Mesenchymal stem cell (in vitro differentiated cells and primary cell): ENCODE measurements around the gene KRTAP9-6.
A peak's percentile ranks its signal among the peaks of the same experiment; 100 is the strongest.

ENCODE experiments used
- DNase-seq: peaks from one replicate; pipeline ENCODE4 v3.0.0-alpha.2; 2013
- H2AFZ ChIP-seq: one replicate; pipeline ENCODE4 v1.6.1; 2013; ENCODE audit warnings: low read depth, mild to moderate bottlenecking, control low read depth, inconsistent platforms, low read length, moderate library complexity
- H2AK5ac ChIP-seq: 2 replicates; pipeline ENCODE4 v1.6.1; 2013; ENCODE audit warnings: low read length, moderate library complexity, mild to moderate bottlenecking, inconsistent platforms; ENCODE audit not compliant: severe bottlenecking
- H2BK120ac ChIP-seq: one replicate; pipeline ENCODE4 v1.6.1; 2013; ENCODE audit warnings: low read depth, mild to moderate bottlenecking, inconsistent platforms, low read length, moderate library complexity
- H2BK12ac ChIP-seq, 2 experiments: one replicate each; pipeline ENCODE4 v1.6.1; 2013; ENCODE audit warnings: inconsistent platforms in 2 of 2, low read length in 2 of 2, mild to moderate bottlenecking in 2 of 2, moderate library complexity in 2 of 2, control low read depth in 1 of 2
- H2BK15ac ChIP-seq: one replicate; pipeline ENCODE4 v1.6.1; 2013; ENCODE audit warnings: mild to moderate bottlenecking, low read depth, inconsistent platforms; ENCODE audit not compliant: poor library complexity, severe bottlenecking
- H2BK5ac ChIP-seq: 2 replicates; pipeline ENCODE4 v1.6.1; 2013; ENCODE audit warnings: low read depth, mild to moderate bottlenecking, low read length, control low read depth, inconsistent platforms; ENCODE audit not compliant: poor library complexity, severe bottlenecking
- H3K14ac ChIP-seq, 2 experiments: one replicate each; pipeline ENCODE4 v1.6.1; 2013; ENCODE audit warnings: inconsistent platforms in 2 of 2, low read length in 2 of 2, control low read depth in 1 of 2, mild to moderate bottlenecking in 1 of 2, moderate library complexity in 1 of 2
- H3K18ac ChIP-seq, 2 experiments: one replicate each; pipeline ENCODE4 v1.6.1; 2013; ENCODE audit warnings: inconsistent platforms in 2 of 2, low read length in 2 of 2, control low read depth in 1 of 2, low read depth in 1 of 2, mild to moderate bottlenecking in 1 of 2
- H3K23ac ChIP-seq, 2 experiments: one replicate each; pipeline ENCODE4 v1.6.1; 2013; ENCODE audit warnings: inconsistent platforms in 2 of 2, low read length in 2 of 2, mild to moderate bottlenecking in 2 of 2, moderate library complexity in 2 of 2, control low read depth in 1 of 2
- H3K27ac ChIP-seq: 2 replicates; pipeline ENCODE4 v1.5.1; 2013; ENCODE audit warnings: mild to moderate bottlenecking, moderate library complexity, low read length, control low read depth, inconsistent platforms; ENCODE audit not compliant: poor library complexity, severe bottlenecking
- H3K27me3 ChIP-seq, 2 experiments: 2 replicates each; pipeline versions ENCODE4 v1.6.1 to v1.7.0; 2013; ENCODE audit warnings: low read length in 2 of 2, mild to moderate bottlenecking in 2 of 2, moderate library complexity in 2 of 2, control low read depth in 1 of 2, inconsistent platforms in 1 of 2; ENCODE audit not compliant: control insufficient read depth in 1 of 2, insufficient read depth in 1 of 2
- H3K36me3 ChIP-seq, 2 experiments: 2 replicates each; pipeline versions ENCODE4 v1.6.1 to v1.7.0; 2013; ENCODE audit warnings: low read length in 2 of 2, control low read depth in 1 of 2, inconsistent platforms in 1 of 2, low read depth in 1 of 2, mild to moderate bottlenecking in 1 of 2; ENCODE audit not compliant: insufficient read depth in 2 of 2, control insufficient read depth in 1 of 2
- H3K4ac ChIP-seq, 2 experiments: one replicate each; pipeline ENCODE4 v1.6.1; 2013; ENCODE audit warnings: inconsistent platforms in 2 of 2, low read length in 2 of 2, mild to moderate bottlenecking in 2 of 2, moderate library complexity in 2 of 2, control low read depth in 1 of 2, low read depth in 1 of 2
- H3K4me1 ChIP-seq: 2 replicates; pipeline ENCODE4 v1.6.1; 2013; ENCODE audit warnings: low read depth, low read length, control low read depth; ENCODE audit not compliant: control insufficient read depth, insufficient read depth
- H3K4me2 ChIP-seq: 2 replicates; pipeline ENCODE4 v1.6.1; 2013; ENCODE audit warnings: low read length, mild to moderate bottlenecking, inconsistent platforms; ENCODE audit not compliant: poor library complexity, severe bottlenecking
- H3K4me3 ChIP-seq, 2 experiments: 2 replicates each; pipeline versions ENCODE4 v1.5.1 to v1.7.0; 2013; ENCODE audit warnings: low read length in 2 of 2, mild to moderate bottlenecking in 2 of 2, control low read depth in 1 of 2, low read depth in 1 of 2; ENCODE audit not compliant: insufficient read depth in 1 of 2
- H3K79me1 ChIP-seq: replicated peaks from 2 replicates; pipeline ENCODE4 v1.6.1; 2013; ENCODE audit warnings: mild to moderate bottlenecking, control low read depth, low read length, inconsistent platforms; ENCODE audit not compliant: poor library complexity, severe bottlenecking
- H3K9ac ChIP-seq: 2 replicates; pipeline ENCODE4 v1.7.0; 2013; ENCODE audit warnings: mild to moderate bottlenecking, low read length, moderate library complexity
- H3K9me3 ChIP-seq: 2 replicates; pipeline ENCODE4 v1.7.0; 2013; ENCODE audit warnings: mild to moderate bottlenecking, low read length; ENCODE audit not compliant: control insufficient read depth
- H4K8ac ChIP-seq: one replicate; pipeline ENCODE4 v1.6.1; 2013; ENCODE audit warnings: inconsistent platforms, mild to moderate bottlenecking, low read length, moderate library complexity
- H4K91ac ChIP-seq: one replicate; pipeline ENCODE4 v1.6.1; 2013; ENCODE audit warnings: mild to moderate bottlenecking, low read length, inconsistent platforms
- WGBS: methylation state at CpG from one replicate; pipeline ENCODE4 v1.1.7; 2013; ENCODE audit warnings: mixed read lengths; 5-methylcytosine and 5-hydroxymethylcytosine counted together

KRTAP9-6 gene

GRCh38 chr17:41296846-41297245, 31.7 kb downstream of the KRTAP9-6 start:
- no peak overlapping the region for H3K4ac ChIP-seq
- WGBS = 100% methylated on average over 1 of the region's 1 CpG

GRCh38 chr17:41298458-41299135, 33.4 kb downstream of the KRTAP9-6 start:
- 78% methylated on average over 15 of the region's 20 CpGs for WGBS
- no peak for DNase-seq
- Histone ChIP-seq H3K27ac (no peak overlapping the region), H3K4me1 (no peaks in the 10 kb centered on the region), H2AFZ (no peak overlapping the region), H2BK12ac (no peak overlapping the region), H3K14ac (no peak overlapping the region), H2AK5ac (no peak overlapping the region), H3K9ac (no peak overlapping the region), H3K36me3 (no peaks in the 10 kb centered on the region), H4K91ac (no peak overlapping the region), H3K4me2 (no peak overlapping the region), H3K18ac (no peak overlapping the region), H4K8ac (no peak overlapping the region), H3K4ac (no peak overlapping the region), H3K23ac (no peak overlapping the region), H2BK120ac (no peak overlapping the region), H3K4me3 (no peak overlapping the region), H3K79me1 (no peaks in the 10 kb centered on the region), H2BK5ac (no peak overlapping the region), H3K9me3 (no peaks in the 10 kb centered on the region), H2BK15ac (no peak overlapping the region), H3K27me3 (no peaks in the 10 kb centered on the region)

More at GRCh38 chr17:41296846-41297245, 31.7 kb downstream of the KRTAP9-6 start:
- H3K14ac ChIP-seq = no peak overlapping the region
- H3K4me3 ChIP-seq = no peak overlapping the region
- no peak overlapping the region for H4K8ac ChIP-seq
- no peaks in the 10 kb centered on the region for H3K9me3 ChIP-seq
- H2AFZ ChIP-seq = no peak overlapping the region
- no peaks in the 10 kb centered on the region for H3K27me3 ChIP-seq
- no peak overlapping the region for H2BK15ac ChIP-seq
- H4K91ac ChIP-seq = no peak overlapping the region
- no peak overlapping the region for H2BK12ac ChIP-seq
- no peaks in the 10 kb centered on the region for H3K36me3 ChIP-seq
- H3K18ac ChIP-seq = no peak overlapping the region
- no peak overlapping the region for H3K23ac ChIP-seq
- no peak overlapping the region for H2BK120ac ChIP-seq
- no peak overlapping the region for H2BK5ac ChIP-seq
- H3K27ac ChIP-seq = no peak overlapping the region
- no peak overlapping the region for H3K4me2 ChIP-seq
- H3K79me1 ChIP-seq = no peaks in the 10 kb centered on the region
- no peaks in the 10 kb centered on the region for H3K4me1 ChIP-seq
- H2AK5ac ChIP-seq = no peak overlapping the region
- no peak for DNase-seq
- no peak overlapping the region for H3K9ac ChIP-seq

GRCh38 chr17:41301204-41301790, 36.1 kb downstream of the KRTAP9-6 start:
- no peaks in the 10 kb centered on the region for H3K4me1 ChIP-seq
- H2BK5ac ChIP-seq = no peak overlapping the region
- no peak overlapping the region for H2AK5ac ChIP-seq
- H3K27me3 ChIP-seq = peaks cover 0 to 4% of the 10 kb centered on the region in 2 experiments
- no peak overlapping the region for H3K23ac ChIP-seq
- no peaks in the 10 kb centered on the region for H3K9me3 ChIP-seq
- H3K9ac ChIP-seq = no peak overlapping the region
- H2AFZ ChIP-seq = no peak overlapping the region
- H2BK15ac ChIP-seq = no peak overlapping the region
- H3K4me2 ChIP-seq = no peak overlapping the region
- no peak overlapping the region for H3K18ac ChIP-seq
- no peaks in the 10 kb centered on the region for H3K79me1 ChIP-seq
- no peak overlapping the region for H3K27ac ChIP-seq
- no peak overlapping the region for H2BK12ac ChIP-seq
- no peak overlapping the region for H2BK120ac ChIP-seq
- no peak for DNase-seq
- H3K36me3 ChIP-seq = no peaks in the 10 kb centered on the region
- H3K14ac ChIP-seq = no peak overlapping the region
- H3K4me3 ChIP-seq = no peak overlapping the region
- H4K91ac ChIP-seq = no peak overlapping the region
- WGBS = 74% methylated on average over 5 of the region's 5 CpGs
- H4K8ac ChIP-seq = no peak overlapping the region
- no peak overlapping the region for H3K4ac ChIP-seq

- no peak within 1 kb of the TSS for H3K4ac ChIP-seq
- H3K4me2 ChIP-seq = no peak within 1 kb of the TSS
- H2AK5ac ChIP-seq = no peak within 1 kb of the TSS
- no peaks in the 10 kb centered on the region for H3K79me1 ChIP-seq
- no peaks in the 10 kb centered on the region for H3K9me3 ChIP-seq
- H3K27me3 ChIP-seq = peaks cover 0 to 9% of the 10 kb centered on the region in 2 experiments
- WGBS = 85% methylated on average over 11 of the region's 11 CpGs
- no peak within 1 kb of the TSS for H2BK5ac ChIP-seq
- H3K36me3 ChIP-seq = no peaks in the 10 kb centered on the region
- H3K18ac ChIP-seq = no peak within 1 kb of the TSS
- H3K27ac ChIP-seq = no peak within 1 kb of the TSS
- DNase-seq = no peak
- no peak within 1 kb of the TSS for H2BK120ac ChIP-seq
- H3K14ac ChIP-seq = peak within 1 kb of the TSS in 1 of 2 experiments; percentile 20
- H3K4me3 ChIP-seq = no peak within 1 kb of the TSS
- H4K8ac ChIP-seq = no peak within 1 kb of the TSS
- H2AFZ ChIP-seq = no peak within 1 kb of the TSS
- no peak within 1 kb of the TSS for H3K23ac ChIP-seq
- no peaks in the 10 kb centered on the region for H3K4me1 ChIP-seq
- H2BK15ac ChIP-seq = no peak within 1 kb of the TSS
- no peak within 1 kb of the TSS for H3K9ac ChIP-seq
- no peak within 1 kb of the TSS for H4K91ac ChIP-seq
- H2BK12ac ChIP-seq = no peak within 1 kb of the TSS
Measured at GRCh38 chr17:41301916-41302901, 37.0 kb downstream of the KRTAP9-6 start, which contains the start of gene KRTAP29-1. KRTAP29-1 (minus strand) TSS chr17:41302851; CDS start chr17:41302851, 0 bp downstream.
